Left cardiac atrium (tissue), 4 donors: ENCODE results near the gene CFAP107. TPM values are rescaled to one million over a fixed set of nuclear protein-coding genes. Genes with fewer than 3 reads are reported as not detected.
"Not testable (repeated sequence)": the region's sequence is repeated elsewhere in the genome, so short reads cannot be mapped to it uniquely, and the experiment has no call there.

Experiments
- ATAC-seq, 2 donors: fragments of 200-7000 bp; cut with Tn5 transposase; one replicate each; pipeline ENCODE4 v1.9.1; 2020; ENCODE audit warnings: mild to moderate bottlenecking in 2 of 2, moderate library complexity in 2 of 2
- DNase-seq: peaks from one replicate; pipeline ENCODE4 v3.0.0-alpha.2; 2020
- intact Hi-C, 2 donors: fragments of 100-400 bp; cut with DNase I; formaldehyde crosslinking; loops; one replicate each; pipeline versions ENCODE4 v1.14.1 to v1.15.1; 2022 to 2023
- total RNA-seq, 2 donors: library from RNA; stranded (reverse); fragmentation: NEBNext Ultra II Directional; extraction: Animal tissue kit (Norgen Biotek cat#: 25700); gene quantifications; one replicate each; pipeline ENCODE4 v1.2.1, GENCODE V29; 2021
- donor health status: DM: no; HTN: yes; CAD: no.
- donor health status: DM: no; HTN: yes; CAD: no; lungs with severe emphysema.
- donor health status: DM: yes; HTN: yes; CAD: no.
- donor health status: Dilated cardiomyopathy.

CFAP107 gene
- total RNA-seq, 2 donors from 2014 or later = not detected

GRCh38 chr1:12774801-12775345 lies 28.9 kb downstream of the CFAP107 start:
- DNase-seq (no peak), ATAC-seq (no peak)
- intact Hi-C loops = no loop called here

GRCh38 chr1:12775443-12775842 lies 29.4 kb downstream of the CFAP107 start:
- intact Hi-C loops = no loop called here
- ATAC-seq = no peak
- no peak for DNase-seq

- intact Hi-C loops = no loop called here
These were observed 31.0 kb downstream of the CFAP107 start for GRCh38 chr1:12776801-12777557.

GRCh38 chr1:12778061-12778460 lies 32.1 kb downstream of the CFAP107 start:
- intact Hi-C loops = no loop called here
- DNase-seq (no peak), ATAC-seq (no peak)

More at GRCh38 chr1:12776801-12777557, 31.0 kb downstream of the CFAP107 start:
- ATAC-seq (no peak), DNase-seq (no peak)

- DNase-seq (no peak), ATAC-seq (no peak)
- intact Hi-C loops = no loop called here
These were observed 32.9 kb downstream of the CFAP107 start for GRCh38 chr1:12778907-12779306.

GRCh38 chr1:12781488-12781887 lies 35.5 kb downstream of the CFAP107 start:
- ATAC-seq, DNase-seq, intact Hi-C loops: not testable (repeated sequence)

GRCh38 chr1:12783783-12784182 lies 37.8 kb downstream of the CFAP107 start:
- DNase-seq, intact Hi-C loops, ATAC-seq: not testable (repeated sequence)

GRCh38 chr1:12784729-12785128 lies 38.7 kb downstream of the CFAP107 start:
- DNase-seq, intact Hi-C loops, ATAC-seq: not testable (repeated sequence)

- DNase-seq, intact Hi-C loops, ATAC-seq: not testable (repeated sequence)
These were observed 45.1 kb downstream of the CFAP107 start, which contains the start of gene PRAMEF1 for GRCh38 chr1:12791097-12791496. Gene PRAMEF1, plus strand, starts transcription at chr1:12791397. Its CDS starts 1,831 bp downstream, at chr1:12793228.

GRCh38 chr1:12798911-12799310 lies 52.9 kb downstream of the CFAP107 start:
- intact Hi-C loops = no loop called here
- ATAC-seq = no peak
- no peak for DNase-seq

- DNase-seq (no peak), ATAC-seq (no peak)
- intact Hi-C loops = no loop called here
These were observed 53.7 kb downstream of the CFAP107 start for GRCh38 chr1:12799730-12800129.

GRCh38 chr1:12809933-12810332 lies 63.9 kb downstream of the CFAP107 start:
- intact Hi-C loops = no loop called here
- DNase-seq (no peak), ATAC-seq (no peak)

GRCh38 chr1:12810691-12811408 lies 64.8 kb downstream of the CFAP107 start:
- intact Hi-C loops = no loop called here
- DNase-seq (no peak), ATAC-seq (peak in 1 of 2 donors; percentile 91)

GRCh38 chr1:12811409-12811784 lies 65.4 kb downstream of the CFAP107 start:
- intact Hi-C loops = no loop called here
- no peak for DNase-seq
- ATAC-seq = peak in 1 of 2 donors; percentile 90

Other genes starting within 250 kb of the CFAP107 start
- gene DHRS3, start 128.0 kb upstream of the CFAP107 start, total RNA-seq = 100 to 1,000 TPM in 1 of 2 donors, 10 to 100 TPM in 1; 74.3 to 106 TPM
- gene AADACL4, start 102.1 kb upstream of the CFAP107 start, total RNA-seq = not detected
- under 1 TPM; 0.09 to 0.18 TPM for gene AADACL3, start 30.1 kb upstream of the CFAP107 start, total RNA-seq
- gene PRAMEF12, start 27.5 kb downstream of the CFAP107 start, total RNA-seq = not detected
- gene PRAMEF1, start 45.2 kb downstream of the CFAP107 start, total RNA-seq = not detected
- gene PRAMEF11, start 85.2 kb downstream of the CFAP107 start, total RNA-seq = not detected
- gene HNRNPCL1, start 102.5 kb downstream of the CFAP107 start, total RNA-seq = not detected
- not detected for gene PRAMEF2, start 110.9 kb downstream of the CFAP107 start, total RNA-seq
- gene PRAMEF4, start 140.0 kb downstream of the CFAP107 start, total RNA-seq = not detected
- gene PRAMEF10, start 152.1 kb downstream of the CFAP107 start, total RNA-seq = not detected
- not detected for gene PRAMEF7, start 170.4 kb downstream of the CFAP107 start, total RNA-seq
- not detected for gene PRAMEF6, start 201.4 kb downstream of the CFAP107 start, total RNA-seq